HepG2 (cell line): ENCODE data around the gene PPP4R3A. TPM values are rescaled to one million over a fixed set of nuclear protein-coding genes. Genes with fewer than 3 reads are reported as not detected.

Source experiments
- CREB1 ChIP-seq, 2 experiments: fragments of 450-650 bp in 1 of 2; IDR thresholded peaks; 2 replicates each; pipeline ENCODE4 v1.6.1; 2016 to 2017; ENCODE audit warnings: control low read depth in 1 of 2, mild to moderate bottlenecking in 1 of 2, missing compliant biosample characterization in 1 of 2, missing genetic modification characterization in 1 of 2
- FOXJ3 ChIP-seq: sonication (generic); formaldehyde crosslinking; IDR thresholded peaks from 2 replicates; pipeline ENCODE4 v1.4.0; 2020; ENCODE audit warnings: missing genetic modification reagents, mild to moderate bottlenecking, borderline replicate concordance
- GFI1 ChIP-seq: sonication (generic); formaldehyde crosslinking; IDR thresholded peaks from 2 replicates; pipeline ENCODE4 v1.5.0; 2020; ENCODE audit warnings: missing genetic modification reagents, mild to moderate bottlenecking, borderline replicate concordance
- GMEB1 ChIP-seq: sonication (generic); formaldehyde crosslinking; IDR thresholded peaks from 2 replicates; pipeline ENCODE4 v1.5.1; 2020; ENCODE audit warnings: missing genetic modification reagents, mild to moderate bottlenecking, borderline replicate concordance
- KDM5A ChIP-seq: fragments of 200-600 bp; sonication (generic); IDR thresholded peaks from 2 replicates; pipeline ENCODE4 v1.7.0; 2018; ENCODE audit warnings: antibody characterized with exemption, mild to moderate bottlenecking, low read length, borderline replicate concordance
- PHF20 ChIP-seq: sonication (generic); formaldehyde crosslinking; IDR thresholded peaks from 2 replicates; pipeline ENCODE4 v1.5.0; 2020; ENCODE audit warnings: mild to moderate bottlenecking, missing genetic modification reagents
- PRDM15 ChIP-seq: sonication (generic); formaldehyde crosslinking; IDR thresholded peaks from 2 replicates; pipeline ENCODE4 v1.4.0; 2020; ENCODE audit warnings: missing genetic modification reagents
- TBX3 ChIP-seq: fragments of 450-650 bp; IDR thresholded peaks from 2 replicates; pipeline ENCODE4 v1.6.1; 2017; ENCODE audit warnings: antibody characterized with exemption, mild to moderate bottlenecking, inconsistent platforms, borderline replicate concordance
- ZC3H13 ChIP-seq: sonication (generic); formaldehyde crosslinking; IDR thresholded peaks from 2 replicates; pipeline ENCODE4 v1.8.1; 2023; ENCODE audit warnings: mild to moderate bottlenecking, missing genetic modification reagents, moderate library complexity
- ZNF318 ChIP-seq: sonication (generic); formaldehyde crosslinking; IDR thresholded peaks from 2 replicates; pipeline ENCODE4 v1.4.0; 2020; ENCODE audit warnings: mild to moderate bottlenecking, missing genetic modification reagents
- ZNF337 ChIP-seq: sonication (generic); formaldehyde crosslinking; IDR thresholded peaks from 2 replicates; pipeline ENCODE4 v1.5.1; 2020; ENCODE audit warnings: missing genetic modification reagents, low read depth, mild to moderate bottlenecking, borderline replicate concordance
- ZNF543 ChIP-seq: sonication (generic); formaldehyde crosslinking; IDR thresholded peaks from 2 replicates; pipeline ENCODE4 v1.4.0; 2020; ENCODE audit warnings: mild to moderate bottlenecking, missing genetic modification reagents
- ZNF605 ChIP-seq: sonication (generic); formaldehyde crosslinking; IDR thresholded peaks from 2 replicates; pipeline ENCODE4 v1.8.0; 2022; ENCODE audit warnings: mild to moderate bottlenecking, missing genetic modification reagents
- polyA plus RNA-seq, 8 experiments: library from polyadenylated mRNA; depleted of rRNA in 3 of 8; stranded (reverse) in 7 of 8; unstranded in 1 of 8; fragments of >200 nt; fragmentation: Illumina TruSeq in 4 of 8; extraction: Trizol in 4 of 8; gene quantifications; 2 replicates each; pipeline versions ENCODE4 v1.2.1 to v1.2.3, GENCODE V29; 2011 to 2016; ENCODE audit warnings: low read depth in 4 of 8, missing spikeins in 1 of 8, mixed read lengths in 1 of 8; ENCODE audit not compliant: insufficient read depth in 1 of 8
- total RNA-seq, 5 experiments: library from RNA; depleted of rRNA; stranded (reverse); fragments of >200 nt; fragmentation: Illumina TruSeq; extraction: Trizol; gene quantifications; 2 replicates each; pipeline ENCODE4 v1.2.3, GENCODE V29; 2016; ENCODE audit warnings: low read depth in 1 of 5

The PPP4R3A gene
- total and polyA plus RNA-seq, 2 of the 13 experiments (the other 11 are each of a cell fraction or from before 2014, with no cell fraction given): 22.5 to 57.4 TPM

DNA sequence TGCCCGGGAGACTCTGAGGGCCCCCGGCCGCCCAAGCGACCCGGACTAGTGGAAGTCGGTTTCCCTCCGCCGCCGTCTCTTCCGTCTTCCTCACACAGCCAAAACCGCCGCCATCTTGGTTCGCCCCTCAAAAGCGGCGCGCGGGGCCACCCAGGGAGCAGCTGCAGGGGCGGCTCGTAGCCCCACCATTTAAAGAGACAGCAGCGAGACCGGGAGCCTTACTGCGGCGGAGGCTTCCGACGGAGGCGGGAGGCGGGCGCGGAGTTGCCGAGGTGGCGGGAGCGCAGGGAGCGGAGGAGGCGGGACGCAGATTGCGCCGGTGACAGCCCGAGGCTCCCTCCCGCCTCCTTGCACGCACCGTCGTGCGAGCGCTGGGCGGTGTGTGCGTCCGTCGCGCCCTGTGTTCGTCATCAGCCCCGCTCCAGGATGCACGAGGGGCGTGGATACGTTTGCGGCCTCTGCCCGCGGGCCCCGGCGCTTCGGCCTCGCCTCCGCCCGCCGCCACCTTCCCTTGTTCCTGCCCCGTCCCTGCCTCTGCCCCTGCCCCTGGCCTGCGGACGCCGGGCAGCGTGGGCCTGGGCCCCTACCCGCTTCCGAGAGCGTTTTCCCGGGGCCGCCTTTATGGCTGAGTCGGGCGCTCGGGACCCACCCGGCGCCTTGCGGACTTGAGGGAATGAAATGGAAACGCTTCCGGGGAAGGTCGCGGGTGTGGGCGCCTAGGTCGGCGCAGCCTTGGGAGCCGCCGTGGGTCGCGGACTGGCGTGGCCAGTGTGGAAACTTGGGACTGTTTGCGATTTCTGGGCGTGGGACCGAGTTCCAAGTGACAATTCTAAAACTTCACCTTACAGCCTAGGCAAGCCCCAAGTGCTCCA, at the start of gene PPP4R3A (continued):
- 0 out of 2 replicates have a peak, but pooled peaks have one; percentile 45 for TF ChIP-seq PRDM15 (CRISPR knock-in tag)
- peak; percentile 99 for TF ChIP-seq GMEB1 (CRISPR knock-in tag)
- no peak; the same call in 1 of the 2 replicates for TF ChIP-seq ZNF318
- TF ChIP-seq FOXJ3: no peak; the same call in 1 of the 2 replicates
- peak; percentile 49 for TF ChIP-seq TBX3
- peak; percentile 98 for TF ChIP-seq ZC3H13 (CRISPR knock-in tag)
- TF ChIP-seq ZNF605 (CRISPR knock-in tag): peak; percentile 98
- peak; percentile 82; the same call in 1 of the 2 replicates for TF ChIP-seq GFI1 (CRISPR knock-in tag)
- peak; percentile 95 for TF ChIP-seq PHF20 (CRISPR knock-in tag)
- TF ChIP-seq CREB1 (IDR thresholded peaks at IDR 0.05): peak; percentile 97
- TF ChIP-seq CREB1 (CRISPR knock-in tag; IDR thresholded peaks at IDR 0.05): peak; percentile 95
- peak; percentile 79 for TF ChIP-seq KDM5A
- TF ChIP-seq ZNF543 (CRISPR knock-in tag): peak; percentile 91
- peak; percentile 56; the same call in 1 of the 2 replicates for TF ChIP-seq ZNF337
